Neural cell (in vitro differentiated cells): ENCODE measurements around the gene SIX5.

Experiments used
- CTCF ChIP-seq: fragments of 450-650 bp; IDR thresholded peaks from 2 replicates; pipeline ENCODE4 v1.5.1; 2014; ENCODE audit warnings: antibody characterized with exemption, mild to moderate bottlenecking, moderate library complexity; ENCODE audit not compliant: poor library complexity, severe bottlenecking
- EP300 ChIP-seq: fragments of 450-650 bp; conservative IDR thresholded peaks from 2 replicates; pipeline ENCODE4 v1.6.1; 2014; ENCODE audit warnings: antibody characterized with exemption, mild to moderate bottlenecking, moderate library complexity; ENCODE audit not compliant: poor library complexity, severe bottlenecking
- EZH2 ChIP-seq: fragments of 200-600, 300-800 bp; shearing (Covaris generic), sonication (generic); IDR thresholded peaks from 2 replicates; pipeline ENCODE4 v1.6.1; 2014; ENCODE audit warnings: antibody characterized with exemption, low read length, borderline replicate concordance, mild to moderate bottlenecking; ENCODE audit not compliant: insufficient read depth, poor library complexity, severe bottlenecking
- MXI1 ChIP-seq: fragments of 450-650 bp; conservative IDR thresholded peaks from 2 replicates; pipeline ENCODE4 v1.6.1; 2014; ENCODE audit warnings: antibody characterized with exemption, mild to moderate bottlenecking; ENCODE audit not compliant: poor library complexity, severe bottlenecking
- POLR2AphosphoS5 ChIP-seq: IDR thresholded peaks from 2 replicates; pipeline ENCODE4 v1.6.1; 2012
- RAD21 ChIP-seq: fragments of 450-650 bp; conservative IDR thresholded peaks from 2 replicates; pipeline ENCODE4 v1.6.1; 2014; ENCODE audit warnings: antibody characterized with exemption, mild to moderate bottlenecking, moderate library complexity
- REST ChIP-seq: IDR thresholded peaks from 2 replicates; pipeline ENCODE4 v1.6.1; 2012; ENCODE audit warnings: borderline replicate concordance
- TAF1 ChIP-seq: IDR thresholded peaks from 2 replicates; pipeline ENCODE4 v1.6.1; 2012; ENCODE audit warnings: low read depth

- TF ChIP-seq CTCF, result no peak
- TF ChIP-seq MXI1, result no peak
- no peak for TF ChIP-seq EZH2
- TF ChIP-seq REST, result no peak
- TF ChIP-seq EP300, result no peak
- no peak for TF ChIP-seq POLR2AphosphoS5
- no peak for TF ChIP-seq TAF1
- no peak for TF ChIP-seq RAD21
Measured at GRCh38 chr19:45774765-45775164, 5.7 kb upstream of the SIX5 start.
